Neural cell (in vitro differentiated cells): ENCODE data around the gene TCF4. TPM values are rescaled to one million over a fixed set of nuclear protein-coding genes. Genes with fewer than 3 reads are reported as not detected.

Source experiments
- H2AFZ ChIP-seq: fragments of 200-600, 300-800 bp; sonication (generic), shearing (Covaris generic); 2 replicates; pipeline ENCODE4 v1.6.0; 2014; ENCODE audit warnings: low read depth, mild to moderate bottlenecking, antibody characterized with exemption, low read length, moderate library complexity
- H3F3A ChIP-seq: fragments of 200-600 bp; shearing (Covaris generic); 2 replicates; pipeline ENCODE4 v1.6.1; 2016; ENCODE audit warnings: mild to moderate bottlenecking, moderate library complexity, mixed read lengths, antibody characterized with exemption, low read length; ENCODE audit not compliant: insufficient read depth, poor library complexity, severe bottlenecking
- H3K27ac ChIP-seq: fragments of 200-600, 300-800 bp; sonication (generic), shearing (Covaris generic); 2 replicates; pipeline ENCODE4 v1.5.1; 2014; ENCODE audit warnings: mild to moderate bottlenecking, low read length, moderate library complexity
- H3K27me3 ChIP-seq: fragments of 300-800, 200-600 bp; sonication (generic), shearing (Covaris generic); 2 replicates; pipeline ENCODE4 v1.6.0; 2014; ENCODE audit warnings: mild to moderate bottlenecking, low read depth, low read length, moderate library complexity; ENCODE audit not compliant: insufficient read depth
- H3K36me3 ChIP-seq: fragments of 300-800, 200-600 bp; sonication (generic), shearing (Covaris generic); 2 replicates; pipeline ENCODE4 v1.5.1; 2014; ENCODE audit warnings: mild to moderate bottlenecking, antibody characterized with exemption, low read length, moderate library complexity; ENCODE audit not compliant: insufficient read depth
- H3K4me2 ChIP-seq: fragments of 300-800, 200-600 bp; sonication (generic), shearing (Covaris generic); 2 replicates; pipeline ENCODE4 v1.6.0; 2014; ENCODE audit warnings: mild to moderate bottlenecking, low read length
- H3K4me3 ChIP-seq: fragments of 300-800, 200-600 bp; sonication (generic), shearing (Covaris generic); 2 replicates; pipeline ENCODE4 v1.5.1; 2014; ENCODE audit warnings: mild to moderate bottlenecking, low read length, moderate library complexity
- H3K79me2 ChIP-seq: fragments of 200-600 bp; shearing (Covaris generic); replicated peaks from 2 replicates; pipeline ENCODE4 v1.6.0; 2014; ENCODE audit warnings: mild to moderate bottlenecking, low read length, moderate library complexity; ENCODE audit not compliant: insufficient read depth
- H3K9ac ChIP-seq: fragments of 300-800, 200-600 bp; sonication (generic), shearing (Covaris generic); 2 replicates; pipeline ENCODE4 v1.6.1; 2016; ENCODE audit warnings: mild to moderate bottlenecking, low read length, mixed read lengths
- H3K9me2 ChIP-seq: fragments of 200-600 bp; shearing (Covaris generic); 2 replicates; pipeline ENCODE4 v1.6.1; 2016; ENCODE audit warnings: mild to moderate bottlenecking, low read length, mixed read lengths; ENCODE audit not compliant: insufficient read depth
- H3K9me3 ChIP-seq: fragments of 200-600, 300-800 bp; sonication (generic), shearing (Covaris generic); 2 replicates; pipeline ENCODE4 v1.6.1; 2016; ENCODE audit warnings: mild to moderate bottlenecking, mixed run types, low read length, moderate library complexity, mixed read lengths
- H4K20me1 ChIP-seq: fragments of 200-600 bp; shearing (Covaris generic); 2 replicates; pipeline ENCODE4 v1.6.1; 2016; ENCODE audit warnings: mild to moderate bottlenecking, mixed run types; ENCODE audit not compliant: insufficient read depth
- EP300 ChIP-seq: fragments of 450-650 bp; conservative IDR thresholded peaks from 2 replicates; pipeline ENCODE4 v1.6.1; 2014; ENCODE audit warnings: antibody characterized with exemption, mild to moderate bottlenecking, moderate library complexity; ENCODE audit not compliant: poor library complexity, severe bottlenecking
- EZH2 ChIP-seq: fragments of 200-600, 300-800 bp; shearing (Covaris generic), sonication (generic); IDR thresholded peaks from 2 replicates; pipeline ENCODE4 v1.6.1; 2014; ENCODE audit warnings: antibody characterized with exemption, low read length, borderline replicate concordance, mild to moderate bottlenecking; ENCODE audit not compliant: insufficient read depth, poor library complexity, severe bottlenecking
- MXI1 ChIP-seq: fragments of 450-650 bp; conservative IDR thresholded peaks from 2 replicates; pipeline ENCODE4 v1.6.1; 2014; ENCODE audit warnings: antibody characterized with exemption, mild to moderate bottlenecking; ENCODE audit not compliant: poor library complexity, severe bottlenecking
- POLR2AphosphoS5 ChIP-seq: IDR thresholded peaks from 2 replicates; pipeline ENCODE4 v1.6.1; 2012
- RAD21 ChIP-seq: fragments of 450-650 bp; conservative IDR thresholded peaks from 2 replicates; pipeline ENCODE4 v1.6.1; 2014; ENCODE audit warnings: antibody characterized with exemption, mild to moderate bottlenecking, moderate library complexity
- SMC3 ChIP-seq: fragments of 450-650 bp; conservative IDR thresholded peaks from 2 replicates; pipeline ENCODE4 v1.6.1; 2014; ENCODE audit warnings: antibody characterized with exemption, mild to moderate bottlenecking, moderate library complexity; ENCODE audit not compliant: poor library complexity
- TAF1 ChIP-seq: IDR thresholded peaks from 2 replicates; pipeline ENCODE4 v1.6.1; 2012; ENCODE audit warnings: low read depth
- polyA plus RNA-seq: library from polyadenylated mRNA; depleted of rRNA; stranded (reverse); fragments of >200 nt; gene quantifications from 2 replicates; pipeline ENCODE4 v1.2.3, GENCODE V29; 2014
- TF ChIP-seq, protein P1 (sequence below): fragments of 450-650 bp; IDR thresholded peaks from 2 replicates; pipeline ENCODE4 v1.5.1; 2014; ENCODE audit warnings: antibody characterized with exemption, mild to moderate bottlenecking, moderate library complexity; ENCODE audit not compliant: poor library complexity, severe bottlenecking
- TF ChIP-seq, protein P2 (sequence below): IDR thresholded peaks from 2 replicates; pipeline ENCODE4 v1.6.1; 2012; ENCODE audit warnings: borderline replicate concordance

Gene TCF4
- polyA plus RNA-seq, 1 donor from 2014 or later: 7.0 TPM

DNA sequence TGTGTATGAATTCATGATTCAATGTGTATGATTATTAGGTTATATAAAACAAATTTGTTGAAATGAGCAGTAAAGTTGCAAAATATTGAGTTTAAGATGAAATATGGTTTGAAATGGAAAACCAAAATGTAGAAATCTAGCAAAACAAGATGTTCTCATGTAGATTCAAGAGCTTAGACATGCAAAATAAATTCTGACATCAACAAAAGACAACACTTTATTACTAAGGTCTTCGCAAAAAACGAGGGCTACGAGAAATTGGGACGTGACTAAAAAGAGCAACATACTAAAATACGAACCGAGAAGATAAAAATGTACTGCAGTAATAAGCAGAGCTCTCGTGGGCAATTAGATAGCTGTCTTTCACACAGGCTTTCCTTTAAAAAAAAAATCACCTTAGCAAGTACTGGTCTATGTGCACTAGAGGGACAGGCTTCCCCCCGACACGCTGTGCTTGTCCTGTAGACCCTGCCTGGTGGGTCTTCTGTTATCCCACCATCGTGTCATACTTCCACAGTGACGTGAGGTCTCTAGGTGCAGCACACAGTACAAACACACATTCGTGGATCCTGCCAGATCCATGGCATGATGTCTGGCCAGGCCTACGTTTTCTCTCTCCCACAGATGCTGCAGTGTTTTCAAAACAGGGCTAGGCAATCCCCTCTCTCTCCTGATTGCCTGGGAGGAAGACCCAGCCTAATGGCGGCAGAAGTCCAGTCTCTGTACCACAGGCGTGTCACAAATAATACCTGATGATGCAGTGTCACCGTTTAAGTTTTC is 240.8 kb downstream of the TCF4 start:
- H3K79me2 ChIP-seq: no peaks in the 10 kb centered on the region
- no peak for TF ChIP-seq MXI1
- no peak for TF ChIP-seq SMC3
- no peak for TF ChIP-seq RAD21
- TF ChIP-seq POLR2AphosphoS5: no peak
- no peak for TF ChIP-seq EZH2
- TF ChIP-seq, protein P1, sequence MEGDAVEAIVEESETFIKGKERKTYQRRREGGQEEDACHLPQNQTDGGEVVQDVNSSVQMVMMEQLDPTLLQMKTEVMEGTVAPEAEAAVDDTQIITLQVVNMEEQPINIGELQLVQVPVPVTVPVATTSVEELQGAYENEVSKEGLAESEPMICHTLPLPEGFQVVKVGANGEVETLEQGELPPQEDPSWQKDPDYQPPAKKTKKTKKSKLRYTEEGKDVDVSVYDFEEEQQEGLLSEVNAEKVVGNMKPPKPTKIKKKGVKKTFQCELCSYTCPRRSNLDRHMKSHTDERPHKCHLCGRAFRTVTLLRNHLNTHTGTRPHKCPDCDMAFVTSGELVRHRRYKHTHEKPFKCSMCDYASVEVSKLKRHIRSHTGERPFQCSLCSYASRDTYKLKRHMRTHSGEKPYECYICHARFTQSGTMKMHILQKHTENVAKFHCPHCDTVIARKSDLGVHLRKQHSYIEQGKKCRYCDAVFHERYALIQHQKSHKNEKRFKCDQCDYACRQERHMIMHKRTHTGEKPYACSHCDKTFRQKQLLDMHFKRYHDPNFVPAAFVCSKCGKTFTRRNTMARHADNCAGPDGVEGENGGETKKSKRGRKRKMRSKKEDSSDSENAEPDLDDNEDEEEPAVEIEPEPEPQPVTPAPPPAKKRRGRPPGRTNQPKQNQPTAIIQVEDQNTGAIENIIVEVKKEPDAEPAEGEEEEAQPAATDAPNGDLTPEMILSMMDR: no peak
- TF ChIP-seq EP300: no peak
- TF ChIP-seq, protein P2, sequence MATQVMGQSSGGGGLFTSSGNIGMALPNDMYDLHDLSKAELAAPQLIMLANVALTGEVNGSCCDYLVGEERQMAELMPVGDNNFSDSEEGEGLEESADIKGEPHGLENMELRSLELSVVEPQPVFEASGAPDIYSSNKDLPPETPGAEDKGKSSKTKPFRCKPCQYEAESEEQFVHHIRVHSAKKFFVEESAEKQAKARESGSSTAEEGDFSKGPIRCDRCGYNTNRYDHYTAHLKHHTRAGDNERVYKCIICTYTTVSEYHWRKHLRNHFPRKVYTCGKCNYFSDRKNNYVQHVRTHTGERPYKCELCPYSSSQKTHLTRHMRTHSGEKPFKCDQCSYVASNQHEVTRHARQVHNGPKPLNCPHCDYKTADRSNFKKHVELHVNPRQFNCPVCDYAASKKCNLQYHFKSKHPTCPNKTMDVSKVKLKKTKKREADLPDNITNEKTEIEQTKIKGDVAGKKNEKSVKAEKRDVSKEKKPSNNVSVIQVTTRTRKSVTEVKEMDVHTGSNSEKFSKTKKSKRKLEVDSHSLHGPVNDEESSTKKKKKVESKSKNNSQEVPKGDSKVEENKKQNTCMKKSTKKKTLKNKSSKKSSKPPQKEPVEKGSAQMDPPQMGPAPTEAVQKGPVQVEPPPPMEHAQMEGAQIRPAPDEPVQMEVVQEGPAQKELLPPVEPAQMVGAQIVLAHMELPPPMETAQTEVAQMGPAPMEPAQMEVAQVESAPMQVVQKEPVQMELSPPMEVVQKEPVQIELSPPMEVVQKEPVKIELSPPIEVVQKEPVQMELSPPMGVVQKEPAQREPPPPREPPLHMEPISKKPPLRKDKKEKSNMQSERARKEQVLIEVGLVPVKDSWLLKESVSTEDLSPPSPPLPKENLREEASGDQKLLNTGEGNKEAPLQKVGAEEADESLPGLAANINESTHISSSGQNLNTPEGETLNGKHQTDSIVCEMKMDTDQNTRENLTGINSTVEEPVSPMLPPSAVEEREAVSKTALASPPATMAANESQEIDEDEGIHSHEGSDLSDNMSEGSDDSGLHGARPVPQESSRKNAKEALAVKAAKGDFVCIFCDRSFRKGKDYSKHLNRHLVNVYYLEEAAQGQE: no peak
- no peak for TF ChIP-seq TAF1
- H3K4me2 ChIP-seq: no peak overlapping the region

DNA sequence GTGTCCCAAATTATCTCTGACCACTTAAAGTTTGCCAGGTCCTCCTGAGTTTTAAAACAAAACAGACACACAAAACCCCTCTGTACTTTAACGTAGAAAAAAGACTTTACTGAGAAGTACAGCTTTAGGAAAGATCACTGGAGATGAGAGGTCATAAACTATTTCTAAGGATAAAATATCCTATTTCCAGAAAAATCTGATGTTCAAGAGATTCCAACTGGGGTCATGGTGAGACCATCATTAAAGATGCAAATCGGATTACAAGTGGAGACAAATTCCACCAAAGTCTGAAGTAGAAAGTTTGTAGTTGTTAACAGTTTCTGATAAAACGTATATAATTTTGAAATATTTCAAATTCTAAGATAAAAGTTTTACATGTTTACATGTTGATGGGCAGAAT is 241.6 kb downstream of the TCF4 start:
- no peak overlapping the region for H3K4me3 ChIP-seq
- no peaks in the 10 kb centered on the region for H3K36me3 ChIP-seq
- no peak overlapping the region for H3K27ac ChIP-seq
- TF ChIP-seq, protein P2: no peak
- TF ChIP-seq MXI1 (no peak), SMC3 (no peak), RAD21 (no peak), TAF1 (no peak), EZH2 (no peak), POLR2AphosphoS5 (no peak), EP300 (no peak)
- TF ChIP-seq, protein P1: no peak
- no peaks in the 10 kb centered on the region for H3K9me2 ChIP-seq
- peaks cover 3% of the 10 kb centered on the region for H3F3A ChIP-seq
- no peaks in the 10 kb centered on the region for H3K27me3 ChIP-seq
- no peak overlapping the region for H3K4me2 ChIP-seq
- no peak overlapping the region for H2AFZ ChIP-seq
- no peak overlapping the region for H3K9ac ChIP-seq
- no peaks in the 10 kb centered on the region for H3K9me3 ChIP-seq
- no peaks in the 10 kb centered on the region for H3K79me2 ChIP-seq
- H4K20me1 ChIP-seq: no peaks in the 10 kb centered on the region

More for the DNA sequence above, 240.8 kb downstream of the TCF4 start:
- Histone ChIP-seq H3K9me2 (no peaks in the 10 kb centered on the region), H3K36me3 (no peaks in the 10 kb centered on the region), H3K27me3 (no peaks in the 10 kb centered on the region), H3K4me3 (no peak overlapping the region), H3F3A (peaks cover 3% of the 10 kb centered on the region), H3K27ac (no peak overlapping the region), H3K9ac (no peak overlapping the region), H3K9me3 (no peaks in the 10 kb centered on the region), H2AFZ (no peak overlapping the region), H4K20me1 (no peaks in the 10 kb centered on the region)
